SJCRH30 (cell line): ENCODE measurements around the gene ANKRD36. TPM values are rescaled to one million over a fixed set of nuclear protein-coding genes. Genes with fewer than 3 reads are reported as not detected.
A peak's percentile ranks its signal among the peaks of the same experiment; 100 is the strongest.
"Not testable (repeated sequence)": the region's sequence is repeated elsewhere in the genome, so short reads cannot be mapped to it uniquely, and the experiment has no call there.

Source experiments
- DNase-seq, 2 experiments: peaks; one replicate each; pipeline ENCODE4 v3.0.0-alpha.2; 2015 to 2020
- H3K27ac ChIP-seq: fragments of 250-450 bp; sonication (Bioruptor Pico); 2 replicates; pipeline ENCODE4 v1.5.1; 2020; ENCODE audit warnings: mild to moderate bottlenecking, moderate library complexity
- H3K27me3 ChIP-seq: fragments of 250-450 bp; sonication (Bioruptor Pico); 2 replicates; pipeline ENCODE4 v1.5.1; 2020; ENCODE audit warnings: mild to moderate bottlenecking, moderate library complexity
- H3K36me3 ChIP-seq: fragments of 250-450 bp; sonication (Bioruptor Pico); 2 replicates; pipeline ENCODE4 v1.5.1; 2020; ENCODE audit warnings: mild to moderate bottlenecking, moderate library complexity
- H3K4me1 ChIP-seq: fragments of 250-450 bp; sonication (Bioruptor Pico); 2 replicates; pipeline ENCODE4 v1.5.1; 2020; ENCODE audit warnings: mild to moderate bottlenecking, moderate library complexity
- H3K4me3 ChIP-seq: fragments of 250-450 bp; sonication (Bioruptor Pico); 2 replicates; pipeline ENCODE4 v1.5.1; 2020; ENCODE audit warnings: mild to moderate bottlenecking, moderate library complexity
- H3K9me3 ChIP-seq: fragments of 250-450 bp; sonication (Bioruptor Pico); replicated peaks from 2 replicates; pipeline ENCODE4 v1.5.1; 2020; ENCODE audit warnings: mild to moderate bottlenecking, moderate library complexity
- total RNA-seq: library from RNA; depleted of rRNA; stranded (reverse); fragments of >200 nt; shearing (Covaris generic); gene quantifications from 2 replicates; pipeline ENCODE4 v1.2.3, GENCODE V29; 2014; rRNA removed

The ANKRD36 gene
- 15.4 and 27.1 TPM in 2 replicates for total RNA-seq

- DNase-seq = peak; percentile 88 to 90
Measured at GRCh38 chr2:97113050-97113881, at the start of gene ANKRD36. Gene ANKRD36, plus strand, starts transcription at chr2:97113153. Its CDS starts 587 bp downstream, at chr2:97113740.

GRCh38 chr2:97066030-97066429, 46.9 kb upstream of the ANKRD36 start:
- not testable (repeated sequence) for H3K27ac ChIP-seq, H3K27me3 ChIP-seq, H3K4me3 ChIP-seq, H3K9me3 ChIP-seq, DNase-seq, H3K36me3 ChIP-seq, H3K4me1 ChIP-seq

More at GRCh38 chr2:97113050-97113881, at the start of gene ANKRD36:
- Histone ChIP-seq H3K27ac (peak within 1 kb of the TSS; percentile 72), H3K4me3 (peak within 1 kb of the TSS; percentile 96)
- not testable (repeated sequence) for H3K4me1 ChIP-seq, H3K9me3 ChIP-seq, H3K27me3 ChIP-seq, H3K36me3 ChIP-seq

GRCh38 chr2:97067279-97068004, 45.5 kb upstream of the ANKRD36 start:
- Histone ChIP-seq H3K36me3 (no peaks in the 10 kb centered on the region), H3K4me1 (no peaks in the 10 kb centered on the region), H3K27ac (no peak overlapping the region), H3K27me3 (no peaks in the 10 kb centered on the region), H3K4me3 (no peak overlapping the region), H3K9me3 (no peaks in the 10 kb centered on the region; the same call in 1 of the 2 replicates)
- DNase-seq = no peak

- Histone ChIP-seq H3K4me1 (no peaks in the 10 kb centered on the region), H3K27me3 (no peaks in the 10 kb centered on the region), H3K27ac (no peak overlapping the region), H3K9me3 (no peaks in the 10 kb centered on the region; the same call in 1 of the 2 replicates), H3K4me3 (no peak overlapping the region), H3K36me3 (no peaks in the 10 kb centered on the region)
- no peak for DNase-seq
Measured at GRCh38 chr2:97068074-97068473, 44.9 kb upstream of the ANKRD36 start.

- H3K4me1 ChIP-seq, H3K27me3 ChIP-seq, H3K9me3 ChIP-seq, H3K36me3 ChIP-seq, H3K4me3 ChIP-seq, DNase-seq, H3K27ac ChIP-seq: not testable (repeated sequence)
Measured at GRCh38 chr2:97068722-97069121, 44.2 kb upstream of the ANKRD36 start.

- H3K36me3 ChIP-seq, H3K27me3 ChIP-seq, H3K9me3 ChIP-seq, H3K4me3 ChIP-seq, H3K27ac ChIP-seq, H3K4me1 ChIP-seq, DNase-seq: not testable (repeated sequence)
Measured at GRCh38 chr2:97070915-97071314, 42.0 kb upstream of the ANKRD36 start.

GRCh38 chr2:97077213-97077612, 35.7 kb upstream of the ANKRD36 start:
- H3K27ac ChIP-seq, H3K9me3 ChIP-seq, H3K4me1 ChIP-seq, H3K27me3 ChIP-seq, H3K36me3 ChIP-seq, H3K4me3 ChIP-seq, DNase-seq: not testable (repeated sequence)

- not testable (repeated sequence) for H3K27me3 ChIP-seq, H3K9me3 ChIP-seq
Measured at GRCh38 chr2:97080855-97081254, 32.1 kb upstream of the ANKRD36 start.

GRCh38 chr2:97082206-97082605, 30.7 kb upstream of the ANKRD36 start:
- not testable (repeated sequence) for H3K36me3 ChIP-seq, H3K9me3 ChIP-seq, H3K27me3 ChIP-seq, H3K27ac ChIP-seq, H3K4me3 ChIP-seq, H3K4me1 ChIP-seq
- peak; percentile 61 to 63 for DNase-seq

More at GRCh38 chr2:97080855-97081254, 32.1 kb upstream of the ANKRD36 start:
- H3K27ac ChIP-seq, H3K4me3 ChIP-seq, H3K36me3 ChIP-seq, H3K4me1 ChIP-seq, DNase-seq: not testable (repeated sequence)

GRCh38 chr2:97083516-97083915, 29.4 kb upstream of the ANKRD36 start:
- H3K27ac ChIP-seq, DNase-seq, H3K4me1 ChIP-seq, H3K27me3 ChIP-seq, H3K4me3 ChIP-seq, H3K36me3 ChIP-seq, H3K9me3 ChIP-seq: not testable (repeated sequence)

GRCh38 chr2:97085093-97085492, 27.9 kb upstream of the ANKRD36 start:
- H3K4me3 ChIP-seq, H3K4me1 ChIP-seq, DNase-seq, H3K27ac ChIP-seq, H3K27me3 ChIP-seq, H3K36me3 ChIP-seq, H3K9me3 ChIP-seq: not testable (repeated sequence)

GRCh38 chr2:97088706-97089105, 24.2 kb upstream of the ANKRD36 start:
- H3K4me1 ChIP-seq, DNase-seq, H3K4me3 ChIP-seq, H3K36me3 ChIP-seq, H3K9me3 ChIP-seq, H3K27me3 ChIP-seq, H3K27ac ChIP-seq: not testable (repeated sequence)

- H3K27me3 ChIP-seq, H3K4me1 ChIP-seq, DNase-seq: not testable (repeated sequence)
Measured at GRCh38 chr2:97092946-97093345, 20.0 kb upstream of the ANKRD36 start.

GRCh38 chr2:97093983-97094771, 18.8 kb upstream of the ANKRD36 start:
- H3K27ac ChIP-seq, H3K4me3 ChIP-seq: not testable (repeated sequence)

More at GRCh38 chr2:97092946-97093345, 20.0 kb upstream of the ANKRD36 start:
- H3K4me3 ChIP-seq, H3K9me3 ChIP-seq, H3K27ac ChIP-seq, H3K36me3 ChIP-seq: not testable (repeated sequence)

More at GRCh38 chr2:97093983-97094771, 18.8 kb upstream of the ANKRD36 start:
- H3K9me3 ChIP-seq, H3K4me1 ChIP-seq, DNase-seq, H3K36me3 ChIP-seq, H3K27me3 ChIP-seq: not testable (repeated sequence)
